HepG2 (cell line): ENCODE measurements around the gene MARCO. TPM values are rescaled to one million over a fixed set of nuclear protein-coding genes. Genes with fewer than 3 reads are reported as not detected.

Source experiments
- ATAC-seq: fragments of 200-7000 bp; cut with Tn5 transposase; 3 replicates; pipeline ENCODE4 v1.9.1; 2020; ENCODE audit warnings: mild to moderate bottlenecking, moderate library complexity
- BruUV-seq: library from RNA; stranded (reverse); fragments of 400-500 nt; replicated peaks from 2 replicates; lab custom pipeline; 2021; lab: Mats Ljungman, UMichigan
- CTCF ChIA-PET: fragments of 300-600 bp; formaldehyde crosslinking; extraction: SDS; loops from one replicate; lab custom pipeline; 2021; ENCODE audit warnings: low total read pairs, inconsistent platforms, low intra/inter-chr PET ratio; lab: Yijun Ruan, JAX
- POLR2A ChIA-PET: fragments of 350-600 bp; sonication (Branson Sonifier 250); formaldehyde crosslinking; loops from one replicate; lab custom pipeline; 2020; ENCODE audit warnings: antibody characterized with exemption, inconsistent platforms; lab: Yijun Ruan, JAX
- DNase-seq: peaks from one replicate; pipeline ENCODE4 v3.0.0-alpha.2; 2015; ENCODE audit warnings: low spot score
- FAIRE-seq: peaks from 3 replicates; lab custom pipeline; 2011; peaks lifted over from hg19 to GRCh38; lab: Jason Lieb, UNC
- H2AFZ ChIP-seq: one replicate; pipeline ENCODE4 v1.6.1; 2011; ENCODE audit warnings: low read length, inconsistent platforms
- H3K27ac ChIP-seq: fragments of 300-600 bp; 3 replicates; pipeline ENCODE4 v1.8.0; 2011; ENCODE audit warnings: mixed run types, mild to moderate bottlenecking, mixed read lengths, low read length, inconsistent platforms; ENCODE audit not compliant: insufficient read depth; ENCODE audit errors: extremely low read length
- H3K27me3 ChIP-seq, 2 experiments: fragments of 200-600 bp in 1 of 2; 2 replicates in 1 of 2; 3 replicates in 1 of 2; pipeline versions ENCODE4 v1.6.0 to v1.8.0; 2011; ENCODE audit warnings: low read length in 2 of 2, mild to moderate bottlenecking in 2 of 2, moderate library complexity in 2 of 2, inconsistent platforms in 1 of 2; ENCODE audit not compliant: insufficient read depth in 2 of 2, control insufficient read depth in 1 of 2
- H3K36me3 ChIP-seq, 2 experiments: fragments of 200-600 bp in 1 of 2; replicated peaks in 1 of 2; 2 replicates in 1 of 2; 3 replicates in 1 of 2; pipeline versions ENCODE4 v1.5.1 to v1.8.0; 2011; ENCODE audit warnings: low read length in 2 of 2, inconsistent platforms in 1 of 2; ENCODE audit not compliant: insufficient read depth in 2 of 2, control insufficient read depth in 1 of 2
- H3K4me1 ChIP-seq: 2 replicates; pipeline ENCODE4 v1.5.1; 2012; ENCODE audit warnings: low read length, inconsistent platforms; ENCODE audit not compliant: insufficient read depth
- H3K4me2 ChIP-seq: 2 replicates; pipeline ENCODE4 v1.6.0; 2011; ENCODE audit warnings: low read depth, low read length, inconsistent platforms
- H3K4me3 ChIP-seq, 3 experiments: fragments of 200-600 bp in 1 of 3; sonication (generic), shearing (Covaris generic) in 1 of 3; replicated peaks in 1 of 3; 2 replicates each; pipeline ENCODE4 v1.5.1; 2011 to 2016; ENCODE audit warnings: low read length in 3 of 3, inconsistent platforms in 2 of 3, low read depth in 2 of 3, mild to moderate bottlenecking in 2 of 3, control low read depth in 1 of 3, mixed read lengths in 1 of 3; ENCODE audit not compliant: insufficient read depth in 1 of 3
- H3K79me2 ChIP-seq: one replicate; pipeline ENCODE4 v1.6.1; 2011; ENCODE audit warnings: low read length, inconsistent platforms; ENCODE audit not compliant: insufficient read depth
- H3K9ac ChIP-seq: 2 replicates; pipeline ENCODE4 v1.6.0; 2011; ENCODE audit warnings: mild to moderate bottlenecking, low read depth, low read length, inconsistent platforms; ENCODE audit not compliant: insufficient read depth
- H3K9me3 ChIP-seq: 2 replicates; pipeline ENCODE4 v1.5.1; 2012; ENCODE audit warnings: mild to moderate bottlenecking, low read length
- H4K20me1 ChIP-seq: 2 replicates; pipeline ENCODE4 v1.6.0; 2011; ENCODE audit warnings: inconsistent platforms, mild to moderate bottlenecking, low read length, moderate library complexity; ENCODE audit not compliant: insufficient read depth
- AHR ChIP-seq: IDR thresholded peaks from 2 replicates; pipeline ENCODE4 v1.6.1; 2018; ENCODE audit warnings: missing genetic modification reagents, missing compliant biosample characterization
- CHD2 ChIP-seq: IDR thresholded peaks from 2 replicates; pipeline ENCODE4 v1.6.1; 2011; ENCODE audit warnings: low read depth, low read length, improper control_type of control experiment
- HNRNPL ChIP-seq: fragments of 200-400 bp; formaldehyde crosslinking; IDR thresholded peaks from 2 replicates; pipeline ENCODE4 v1.6.1; 2017; ENCODE audit warnings: mild to moderate bottlenecking, low read depth, low read length
- KDM6A ChIP-seq: IDR thresholded peaks from 2 replicates; pipeline ENCODE4 v1.6.1; 2016; ENCODE audit warnings: low read depth
- MED13 ChIP-seq: sonication (generic); formaldehyde crosslinking; IDR thresholded peaks from 2 replicates; pipeline ENCODE4 v1.5.0; 2020; ENCODE audit warnings: missing genetic modification reagents
- REL ChIP-seq: sonication (generic); formaldehyde crosslinking; conservative IDR thresholded peaks from 2 replicates; pipeline ENCODE4 v1.8.0; 2022; ENCODE audit warnings: mild to moderate bottlenecking, missing genetic modification reagents, moderate library complexity
- SCMH1 ChIP-seq: sonication (generic); formaldehyde crosslinking; IDR thresholded peaks from 2 replicates; pipeline ENCODE4 v1.9.0; 2021; ENCODE audit warnings: missing genetic modification reagents, mild to moderate bottlenecking, borderline replicate concordance
- SIN3B ChIP-seq: fragments of 150-350 bp; IDR thresholded peaks from 2 replicates; pipeline ENCODE4 v1.6.1; 2014; ENCODE audit warnings: low read length
- TAF15 ChIP-seq: fragments of 200-400 bp; formaldehyde crosslinking; IDR thresholded peaks from one replicate; pipeline ENCODE4 v1.6.1; 2018; ENCODE audit warnings: mild to moderate bottlenecking, low read depth, low read length; ENCODE audit not compliant: poor library complexity, severe bottlenecking
- ZNF256 ChIP-seq: sonication (generic); formaldehyde crosslinking; conservative IDR thresholded peaks from 2 replicates; pipeline ENCODE4 v1.4.0; 2020; ENCODE audit warnings: missing genetic modification reagents
- ZNF607 ChIP-seq: sonication (generic); formaldehyde crosslinking; IDR thresholded peaks from 2 replicates; pipeline ENCODE4 v1.5.1; 2020; ENCODE audit warnings: missing genetic modification reagents, mild to moderate bottlenecking, borderline replicate concordance
- ZNF678 ChIP-seq: sonication (generic); formaldehyde crosslinking; IDR thresholded peaks from 2 replicates; pipeline ENCODE4 v1.4.0; 2020; ENCODE audit warnings: mild to moderate bottlenecking, missing genetic modification reagents
- ZNF879 ChIP-seq: sonication (generic); formaldehyde crosslinking; IDR thresholded peaks from 2 replicates; pipeline ENCODE4 v1.8.1; 2023; ENCODE audit warnings: missing genetic modification reagents
- WGBS: methylation state at CpG from one replicate; pipeline ENCODE4 v1.1.6; 2017; ENCODE audit warnings: low lambda C conversion rate; 5-methylcytosine and 5-hydroxymethylcytosine counted together
- in situ Hi-C: cut with HindIII; loops from 2 replicates; pipeline ENCODE4 v1.10.0; 2017; ENCODE audit warnings: low pct_unique_long_range_greater_than_20kb; ENCODE audit not compliant: extremely low pct_ligation_motif_present
- intact Hi-C: fragments of 100-400 bp; cut with micrococcal nuclease; formaldehyde crosslinking; loops from one replicate; pipeline ENCODE4 v1.10.0; 2022; ENCODE audit not compliant: unreplicated experiment
- polyA plus RNA-seq, 8 experiments: library from polyadenylated mRNA; depleted of rRNA in 3 of 8; stranded (reverse) in 7 of 8; unstranded in 1 of 8; fragments of >200 nt; fragmentation: Illumina TruSeq in 4 of 8; extraction: Trizol in 4 of 8; gene quantifications; 2 replicates each; pipeline versions ENCODE4 v1.2.1 to v1.2.3, GENCODE V29; 2011 to 2016; ENCODE audit warnings: low read depth in 4 of 8, missing spikeins in 1 of 8, mixed read lengths in 1 of 8; ENCODE audit not compliant: insufficient read depth in 1 of 8
- total RNA-seq, 5 experiments: library from RNA; depleted of rRNA; stranded (reverse); fragments of >200 nt; fragmentation: Illumina TruSeq; extraction: Trizol; gene quantifications; 2 replicates each; pipeline ENCODE4 v1.2.3, GENCODE V29; 2016; ENCODE audit warnings: low read depth in 1 of 5
- TF ChIP-seq, protein P1 (sequence below): sonication (generic); formaldehyde crosslinking; IDR thresholded peaks from 2 replicates; pipeline ENCODE4 v1.4.0; 2020; ENCODE audit warnings: missing genetic modification reagents
- TF ChIP-seq, protein P2 (sequence below): sonication (generic); formaldehyde crosslinking; conservative IDR thresholded peaks from 2 replicates; pipeline ENCODE4 v1.8.0; 2022; ENCODE audit warnings: low read depth, missing genetic modification reagents
- TF ChIP-seq, protein P3 (sequence below): sonication (generic); formaldehyde crosslinking; IDR thresholded peaks from 2 replicates; pipeline ENCODE4 v1.4.0; 2020; ENCODE audit warnings: missing genetic modification reagents, borderline replicate concordance

The MARCO gene
- total and polyA plus RNA-seq, 2 of the 13 experiments (the other 11 are each of a cell fraction or from before 2014, with no cell fraction given): not detected

DNA sequence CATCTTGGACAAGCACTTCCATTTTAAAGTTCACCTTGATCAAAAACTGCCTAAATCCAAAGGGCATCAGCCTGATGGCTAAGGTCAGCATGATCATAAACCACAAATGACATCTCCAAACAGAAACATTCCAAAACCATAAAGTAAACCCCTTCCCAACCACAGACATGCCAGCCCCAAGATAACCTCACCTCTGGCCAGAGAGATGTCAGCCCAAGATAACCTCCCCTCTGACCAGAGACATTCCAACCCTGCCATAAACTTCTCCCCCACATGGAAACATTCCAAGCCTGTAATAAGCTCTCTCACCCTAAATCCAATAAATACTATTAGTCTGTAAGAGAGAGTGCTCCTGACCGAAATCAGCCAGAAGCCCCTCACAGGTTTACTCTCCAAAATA is 18.6 kb upstream of the MARCO start:
- H2AFZ ChIP-seq: no peak overlapping the region
- in situ Hi-C loops: no loop called here
- ChIA-PET CTCF (no interaction called here), POLR2A (no interaction called here)
- no TSS peak for BruUV-seq
- H3K36me3 ChIP-seq: no peaks in the 10 kb centered on the region
- no peaks in the 10 kb centered on the region for H3K27me3 ChIP-seq
- ATAC-seq (no peak), FAIRE-seq (peak; percentile 8), DNase-seq (peak; percentile 16)
- intact Hi-C loops: no loop called here
- TF ChIP-seq, protein P1, sequence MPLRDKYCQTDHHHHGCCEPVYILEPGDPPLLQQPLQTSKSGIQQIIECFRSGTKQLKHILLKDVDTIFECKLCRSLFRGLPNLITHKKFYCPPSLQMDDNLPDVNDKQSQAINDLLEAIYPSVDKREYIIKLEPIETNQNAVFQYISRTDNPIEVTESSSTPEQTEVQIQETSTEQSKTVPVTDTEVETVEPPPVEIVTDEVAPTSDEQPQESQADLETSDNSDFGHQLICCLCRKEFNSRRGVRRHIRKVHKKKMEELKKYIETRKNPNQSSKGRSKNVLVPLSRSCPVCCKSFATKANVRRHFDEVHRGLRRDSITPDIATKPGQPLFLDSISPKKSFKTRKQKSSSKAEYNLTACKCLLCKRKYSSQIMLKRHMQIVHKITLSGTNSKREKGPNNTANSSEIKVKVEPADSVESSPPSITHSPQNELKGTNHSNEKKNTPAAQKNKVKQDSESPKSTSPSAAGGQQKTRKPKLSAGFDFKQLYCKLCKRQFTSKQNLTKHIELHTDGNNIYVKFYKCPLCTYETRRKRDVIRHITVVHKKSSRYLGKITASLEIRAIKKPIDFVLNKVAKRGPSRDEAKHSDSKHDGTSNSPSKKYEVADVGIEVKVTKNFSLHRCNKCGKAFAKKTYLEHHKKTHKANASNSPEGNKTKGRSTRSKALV (CRISPR knock-in tag): no peak
- TF ChIP-seq, protein P2, sequence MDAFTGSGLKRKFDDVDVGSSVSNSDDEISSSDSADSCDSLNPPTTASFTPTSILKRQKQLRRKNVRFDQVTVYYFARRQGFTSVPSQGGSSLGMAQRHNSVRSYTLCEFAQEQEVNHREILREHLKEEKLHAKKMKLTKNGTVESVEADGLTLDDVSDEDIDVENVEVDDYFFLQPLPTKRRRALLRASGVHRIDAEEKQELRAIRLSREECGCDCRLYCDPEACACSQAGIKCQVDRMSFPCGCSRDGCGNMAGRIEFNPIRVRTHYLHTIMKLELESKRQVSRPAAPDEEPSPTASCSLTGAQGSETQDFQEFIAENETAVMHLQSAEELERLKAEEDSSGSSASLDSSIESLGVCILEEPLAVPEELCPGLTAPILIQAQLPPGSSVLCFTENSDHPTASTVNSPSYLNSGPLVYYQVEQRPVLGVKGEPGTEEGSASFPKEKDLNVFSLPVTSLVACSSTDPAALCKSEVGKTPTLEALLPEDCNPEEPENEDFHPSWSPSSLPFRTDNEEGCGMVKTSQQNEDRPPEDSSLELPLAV (CRISPR knock-in tag): no peak
- TF ChIP-seq AHR (CRISPR knock-in tag) (no peak), ZNF256 (CRISPR knock-in tag) (no peak), REL (no peak), SCMH1 (CRISPR knock-in tag) (no peak), TAF15 (no peak), ZNF678 (CRISPR knock-in tag) (no peak), HNRNPL (no peak), SIN3B (no peak), MED13 (CRISPR knock-in tag) (no peak), ZNF879 (CRISPR knock-in tag) (no peak), CHD2 (no peak), KDM6A (CRISPR knock-in tag) (no peak), ZNF607 (CRISPR knock-in tag) (no peak)
- TF ChIP-seq, protein P3, sequence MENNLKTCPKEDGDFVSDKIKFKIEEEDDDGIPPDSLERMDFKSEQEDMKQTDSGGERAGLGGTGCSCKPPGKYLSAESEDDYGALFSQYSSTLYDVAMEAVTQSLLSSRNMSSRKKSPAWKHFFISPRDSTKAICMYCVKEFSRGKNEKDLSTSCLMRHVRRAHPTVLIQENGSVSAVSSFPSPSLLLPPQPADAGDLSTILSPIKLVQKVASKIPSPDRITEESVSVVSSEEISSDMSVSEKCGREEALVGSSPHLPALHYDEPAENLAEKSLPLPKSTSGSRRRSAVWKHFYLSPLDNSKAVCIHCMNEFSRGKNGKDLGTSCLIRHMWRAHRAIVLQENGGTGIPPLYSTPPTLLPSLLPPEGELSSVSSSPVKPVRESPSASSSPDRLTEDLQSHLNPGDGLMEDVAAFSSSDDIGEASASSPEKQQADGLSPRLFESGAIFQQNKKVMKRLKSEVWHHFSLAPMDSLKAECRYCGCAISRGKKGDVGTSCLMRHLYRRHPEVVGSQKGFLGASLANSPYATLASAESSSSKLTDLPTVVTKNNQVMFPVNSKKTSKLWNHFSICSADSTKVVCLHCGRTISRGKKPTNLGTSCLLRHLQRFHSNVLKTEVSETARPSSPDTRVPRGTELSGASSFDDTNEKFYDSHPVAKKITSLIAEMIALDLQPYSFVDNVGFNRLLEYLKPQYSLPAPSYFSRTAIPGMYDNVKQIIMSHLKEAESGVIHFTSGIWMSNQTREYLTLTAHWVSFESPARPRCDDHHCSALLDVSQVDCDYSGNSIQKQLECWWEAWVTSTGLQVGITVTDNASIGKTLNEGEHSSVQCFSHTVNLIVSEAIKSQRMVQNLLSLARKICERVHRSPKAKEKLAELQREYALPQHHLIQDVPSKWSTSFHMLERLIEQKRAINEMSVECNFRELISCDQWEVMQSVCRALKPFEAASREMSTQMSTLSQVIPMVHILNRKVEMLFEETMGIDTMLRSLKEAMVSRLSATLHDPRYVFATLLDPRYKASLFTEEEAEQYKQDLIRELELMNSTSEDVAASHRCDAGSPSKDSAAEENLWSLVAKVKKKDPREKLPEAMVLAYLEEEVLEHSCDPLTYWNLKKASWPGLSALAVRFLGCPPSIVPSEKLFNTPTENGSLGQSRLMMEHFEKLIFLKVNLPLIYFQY (CRISPR knock-in tag): no peak
- H3K9ac ChIP-seq: no peak overlapping the region
- H3K9me3 ChIP-seq: no peaks in the 10 kb centered on the region
- no peaks in the 10 kb centered on the region for H3K79me2 ChIP-seq
- H3K4me2 ChIP-seq: no peak overlapping the region
- no peak overlapping the region for H3K4me3 ChIP-seq
- WGBS: 3% methylated on average over 1 of the region's 1 CpG
- no peak overlapping the region for H3K27ac ChIP-seq
- no peaks in the 10 kb centered on the region for H3K4me1 ChIP-seq
- no peaks in the 10 kb centered on the region for H4K20me1 ChIP-seq
